GM19372 (cell line): Measurements from ENCODE around the gene PPFIA2.
A peak's percentile ranks its signal among the peaks of the same experiment; 100 is the strongest.

Experiments
- ATAC-seq: cut with Tn5 transposase; IDR thresholded peaks from one replicate; pipeline ENCODE4 v1.9.1; 2021; ENCODE audit warnings: mild to moderate bottlenecking, low read depth, moderate library complexity; ENCODE audit not compliant: unreplicated experiment

Gene PPFIA2

DNA sequence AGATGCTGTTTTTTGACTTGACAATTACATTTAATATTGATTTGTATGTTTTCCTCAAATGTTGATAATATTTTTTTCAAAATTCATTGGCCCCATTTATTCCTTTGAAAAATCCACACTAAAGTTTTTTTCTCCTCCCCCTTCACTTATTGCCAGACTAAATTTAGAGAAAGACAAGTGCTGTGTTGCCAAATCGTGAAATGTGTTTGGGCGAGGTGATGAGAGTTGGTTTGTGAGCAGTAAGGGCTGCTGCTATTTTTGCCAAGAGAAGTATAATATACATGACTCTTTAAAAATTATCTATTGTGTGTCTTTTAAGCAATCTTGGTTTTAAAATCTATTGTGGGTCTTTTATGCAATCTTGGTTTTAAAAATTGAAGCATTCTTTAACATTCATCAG, 188.9 kb downstream of the PPFIA2 start:
- no peak for ATAC-seq

DNA sequence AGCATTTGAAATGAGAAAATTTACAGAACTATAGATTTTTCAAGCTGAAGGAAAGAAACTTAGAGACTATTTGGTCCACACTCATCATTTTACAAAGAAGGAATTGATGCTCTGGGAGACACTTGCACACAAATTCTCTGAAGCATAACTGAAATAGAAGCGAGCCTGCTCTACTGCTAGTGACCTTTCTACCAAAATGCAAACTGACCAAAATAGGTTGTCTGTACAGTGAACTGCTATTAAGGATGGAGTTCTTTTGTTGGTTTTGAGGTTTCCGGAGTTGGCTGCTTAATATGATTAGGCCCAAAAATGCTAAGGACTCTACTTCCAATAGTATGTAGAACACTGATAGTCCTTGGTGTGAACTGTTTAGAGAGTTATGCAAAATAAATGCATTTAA, 194.9 kb downstream of the PPFIA2 start:
- ATAC-seq = no peak

- no peak for ATAC-seq
These were observed 201.1 kb downstream of the PPFIA2 start for GRCh38 chr12:81558031-81558430.

GRCh38 chr12:81546811-81547210, 212.3 kb downstream of the PPFIA2 start:
- ATAC-seq = no peak

GRCh38 chr12:81543621-81544139, 215.5 kb downstream of the PPFIA2 start:
- no peak for ATAC-seq

DNA sequence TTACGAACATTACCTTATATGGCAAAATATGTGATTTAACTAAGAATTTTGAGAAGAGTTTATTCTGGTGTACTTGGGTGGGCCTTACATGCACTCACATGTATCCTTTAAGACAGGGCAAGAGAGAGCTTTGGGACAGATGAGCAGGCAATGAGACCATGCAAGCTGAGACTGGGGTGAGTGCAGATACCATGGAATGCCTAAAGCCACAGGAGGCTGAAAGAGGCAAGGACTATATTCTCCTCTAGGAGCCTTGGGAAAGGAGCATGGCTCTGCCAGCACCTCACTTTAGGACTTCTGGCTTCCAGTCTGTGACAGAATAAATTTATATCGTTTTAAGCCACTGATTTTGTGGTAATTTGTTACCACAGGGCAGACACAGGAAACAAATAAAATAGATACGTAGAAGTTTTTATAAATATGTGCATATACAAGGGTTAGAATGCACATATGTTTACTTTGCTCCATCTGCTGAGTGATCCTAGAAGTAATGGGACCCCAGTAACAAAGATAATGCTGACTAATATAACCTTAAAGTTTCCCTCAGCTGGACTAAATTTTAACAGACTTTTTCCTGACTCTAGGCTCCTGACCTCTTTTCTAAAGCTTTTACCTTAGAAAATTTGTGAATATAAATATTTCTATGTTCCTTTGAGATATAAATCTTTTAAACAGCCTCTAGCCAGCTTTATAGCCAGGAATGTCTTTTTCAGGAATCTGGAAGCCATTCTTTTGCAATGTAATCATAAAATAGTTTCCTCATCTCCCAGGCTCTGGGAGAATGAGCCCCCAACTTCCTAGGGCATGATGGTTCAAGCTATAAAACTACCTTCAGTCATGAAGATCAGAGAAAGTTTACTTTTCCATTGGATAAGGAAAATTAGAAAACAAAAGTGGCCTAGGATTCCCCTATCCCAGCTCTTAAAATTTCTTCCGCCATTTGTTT, 216.8 kb downstream of the PPFIA2 start:
- no peak for ATAC-seq

DNA sequence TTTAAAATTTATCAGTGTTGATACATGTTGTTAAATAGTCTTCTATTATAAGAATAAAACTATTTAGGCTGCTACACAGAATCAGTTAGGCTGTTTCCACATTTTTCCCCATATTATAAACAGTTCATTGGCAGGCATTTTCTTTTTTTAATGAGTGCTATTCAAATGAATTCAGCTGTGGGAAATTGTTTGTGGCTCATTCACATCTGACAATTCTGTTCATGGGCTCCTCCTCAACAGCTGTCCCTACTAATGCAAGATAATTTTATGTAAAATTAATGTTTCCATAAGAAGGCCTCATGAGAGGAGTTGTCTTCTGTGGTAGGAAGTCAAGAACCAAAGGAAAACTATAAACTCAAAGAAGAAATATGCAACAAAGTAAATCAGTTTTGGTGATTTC, 218.0 kb downstream of the PPFIA2 start:
- ATAC-seq = no peak

- ATAC-seq = no peak
These were observed 219.9 kb downstream of the PPFIA2 start for GRCh38 chr12:81539279-81539678.

- ATAC-seq = no peak
These were observed 226.1 kb downstream of the PPFIA2 start for GRCh38 chr12:81533054-81533453.

GRCh38 chr12:81530352-81530751, 228.8 kb downstream of the PPFIA2 start:
- no peak for ATAC-seq

- ATAC-seq = peak; percentile 64
These were observed 238.8 kb downstream of the PPFIA2 start for GRCh38 chr12:81520064-81520945.

GRCh38 chr12:81518638-81519037, 240.5 kb downstream of the PPFIA2 start:
- no peak for ATAC-seq

GRCh38 chr12:81517296-81517695, 241.9 kb downstream of the PPFIA2 start:
- no peak for ATAC-seq

DNA sequence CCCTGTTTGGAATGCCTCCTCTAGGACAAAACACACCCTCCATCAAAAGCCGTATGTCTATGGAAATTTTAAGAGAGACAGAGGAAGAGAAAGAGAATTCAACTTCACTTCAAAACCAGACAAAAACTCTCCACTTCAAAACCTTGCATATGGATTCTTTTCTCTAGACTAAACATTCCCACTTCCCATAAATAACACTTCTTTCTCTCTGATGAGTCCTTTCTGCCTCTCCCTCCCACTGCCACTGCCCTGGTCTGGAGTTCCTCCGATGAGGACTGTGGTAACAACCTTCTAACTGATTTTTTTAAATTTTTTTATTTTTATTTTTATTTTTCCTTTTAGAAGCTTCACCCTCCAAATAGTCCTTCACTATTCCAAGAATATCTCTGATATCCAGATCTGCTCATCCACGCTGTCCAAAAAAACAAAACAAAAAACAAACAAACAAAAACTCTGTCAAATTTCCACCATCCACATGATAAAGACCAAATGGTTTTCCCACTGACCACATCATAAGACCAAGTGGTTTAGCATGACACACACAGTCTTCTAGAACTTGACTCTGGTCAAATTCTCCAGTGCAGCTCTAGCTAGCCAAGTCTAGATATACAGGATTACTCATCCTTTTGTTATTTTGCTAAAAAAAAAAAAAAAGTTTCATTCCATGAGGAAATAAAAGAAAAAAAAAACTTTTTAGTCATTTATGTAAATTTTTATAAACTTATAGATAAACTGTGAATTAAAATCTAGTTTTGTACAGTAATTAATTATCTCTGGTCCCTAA, 256.0 kb downstream of the PPFIA2 start:
- ATAC-seq = no peak

DNA sequence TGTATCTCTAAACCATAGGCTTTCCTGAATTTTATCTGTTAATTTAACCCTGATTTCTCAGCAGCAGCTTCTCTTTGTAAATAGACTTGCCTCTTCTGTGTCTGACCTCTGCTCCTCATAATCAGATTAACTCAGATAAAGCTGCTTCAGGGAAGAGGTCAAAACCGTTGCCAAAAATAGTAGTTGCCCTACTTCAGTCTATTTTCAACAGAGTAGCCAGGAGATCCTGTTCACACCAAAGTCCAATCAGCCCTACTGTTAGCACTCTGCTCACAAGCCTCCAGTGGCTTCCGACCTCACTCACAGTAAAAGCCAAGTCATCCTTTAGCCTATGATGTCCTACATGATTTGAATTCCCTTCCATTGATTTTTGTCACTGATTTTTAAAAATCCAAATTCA, 258.4 kb downstream of the PPFIA2 start:
- no peak for ATAC-seq

DNA sequence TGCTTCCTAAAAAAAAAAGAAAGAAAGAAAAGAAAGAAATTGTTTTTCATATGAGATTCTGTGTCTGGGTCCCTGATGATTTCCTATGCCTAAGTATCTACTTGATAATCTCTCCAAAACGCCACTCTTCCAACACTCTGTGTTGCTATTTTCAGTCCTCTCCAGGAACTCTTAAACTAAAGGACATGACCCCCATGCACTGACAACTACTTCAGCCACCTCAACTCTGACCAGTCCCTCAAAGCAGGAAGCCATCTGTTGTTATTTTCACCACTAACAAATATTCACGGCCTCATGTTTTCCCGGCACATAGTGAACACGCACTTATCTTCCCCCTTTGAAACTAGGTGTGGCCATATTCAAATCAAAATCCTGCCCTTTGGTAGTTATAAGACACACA, 259.3 kb downstream of the PPFIA2 start:
- no peak for ATAC-seq

DNA sequence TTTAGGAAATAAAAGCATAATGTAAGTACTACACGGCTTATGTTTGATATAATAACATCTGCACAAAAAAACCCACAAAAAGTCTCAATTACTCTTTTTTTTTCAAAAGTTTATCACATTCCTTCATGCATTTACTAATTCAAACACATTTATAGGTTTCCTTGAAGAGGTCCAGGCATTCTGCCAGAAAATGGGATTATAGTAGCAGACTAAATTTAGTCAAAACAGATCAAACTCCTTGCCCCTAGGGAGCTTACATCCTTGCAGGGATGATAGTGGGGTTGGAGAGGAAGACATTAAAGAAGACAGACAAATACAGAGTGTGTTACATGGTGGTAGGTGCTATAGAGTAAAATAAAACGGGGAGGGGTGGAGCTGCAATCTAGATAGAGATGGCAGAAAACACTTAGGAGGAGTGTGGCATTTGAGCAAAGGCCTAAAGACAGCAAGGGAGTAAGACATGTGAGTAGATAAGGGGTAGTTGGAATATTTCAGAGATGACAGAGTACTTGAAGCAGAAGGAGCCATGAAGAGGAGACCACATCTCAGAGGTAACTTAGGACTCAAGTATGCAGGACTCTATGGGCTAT, 266.9 kb downstream of the PPFIA2 start:
- no peak for ATAC-seq

DNA sequence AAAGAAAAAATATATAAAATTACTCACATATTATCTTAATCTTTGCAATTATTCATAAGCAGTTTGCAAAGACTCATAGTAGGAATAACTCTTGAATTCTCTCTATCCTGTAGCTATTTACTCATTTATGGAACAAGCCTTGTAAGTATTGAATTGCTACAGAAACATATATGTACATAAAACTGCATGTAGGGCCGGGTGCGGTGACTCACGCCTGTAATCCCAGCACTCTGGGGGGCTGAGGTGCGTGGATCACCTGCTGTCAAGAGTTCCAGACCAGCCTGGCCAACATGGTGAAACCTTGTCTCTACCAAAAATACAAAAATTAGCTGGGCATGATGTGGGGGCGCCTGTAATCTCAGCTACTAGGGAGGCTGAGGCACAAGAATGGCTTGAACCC, 286.2 kb downstream of the PPFIA2 start:
- ATAC-seq = no peak

DNA sequence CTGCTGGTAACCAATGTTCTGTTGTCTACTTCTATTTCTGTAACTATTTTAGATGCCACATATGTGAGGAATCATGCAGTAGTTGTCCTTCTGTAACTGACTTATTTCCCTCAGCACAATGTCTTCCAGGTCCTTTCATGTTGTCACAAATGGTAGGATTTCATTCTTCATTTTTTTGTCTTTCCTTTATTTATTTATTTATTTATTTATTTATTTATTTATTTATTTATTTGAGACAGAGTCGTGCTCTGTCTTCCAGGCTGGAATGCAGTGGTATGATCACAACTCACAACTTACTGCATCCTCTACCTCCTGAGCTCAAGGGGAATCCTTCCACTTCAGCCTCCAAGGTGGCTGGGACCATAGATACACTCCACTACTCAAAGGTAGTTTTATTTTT, 288.2 kb downstream of the PPFIA2 start:
- ATAC-seq = no peak

DNA sequence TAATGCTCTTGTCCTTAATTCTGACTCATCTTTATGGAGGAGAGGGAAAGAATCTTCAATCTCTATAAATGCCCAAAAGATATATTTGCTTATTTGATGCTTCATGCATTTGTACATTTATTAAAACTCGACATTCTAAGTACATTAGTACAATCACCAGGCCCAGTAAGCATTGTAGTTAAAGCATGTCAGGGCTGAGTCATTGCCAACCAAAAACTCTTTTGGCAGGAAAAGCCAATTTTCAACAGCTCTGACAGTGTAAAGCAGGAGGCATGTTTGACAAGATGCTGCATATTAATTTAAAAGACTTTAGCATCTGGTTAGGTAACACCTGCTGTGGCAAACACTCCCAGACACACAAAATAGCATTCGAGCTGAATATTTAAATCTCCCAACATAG, 290.9 kb downstream of the PPFIA2 start:
- ATAC-seq = no peak
